ENCODE measurements around the gene FAT1.

The FAT1 gene

GRCh38 chr4:186658657-186659056, 65.0 kb downstream of the FAT1 start:
- no peak for DNase-seq (ENCODE audit: low read depth)

- DNase-seq (ENCODE audit: low read depth): no peak
Measured at GRCh38 chr4:186657764-186658163, 65.9 kb downstream of the FAT1 start.

GRCh38 chr4:186653969-186654368, 69.7 kb downstream of the FAT1 start:
- no peak for DNase-seq (ENCODE audit: low read depth)

GRCh38 chr4:186651624-186652023, 72.0 kb downstream of the FAT1 start:
- DNase-seq (ENCODE audit: low read depth): no peak

GRCh38 chr4:186651181-186651603, 72.5 kb downstream of the FAT1 start:
- no peak for DNase-seq (ENCODE audit: low read depth)

GRCh38 chr4:186650401-186651180, 73.1 kb downstream of the FAT1 start:
- no peak for DNase-seq (ENCODE audit: low read depth)

- DNase-seq (ENCODE audit: low read depth): no peak
Measured at GRCh38 chr4:186647821-186648220, 75.8 kb downstream of the FAT1 start.

GRCh38 chr4:186644737-186645261, 78.9 kb downstream of the FAT1 start:
- no peak for DNase-seq (ENCODE audit: low read depth)

- DNase-seq (ENCODE audit: low read depth): no peak
Measured at GRCh38 chr4:186644311-186644638, 79.4 kb downstream of the FAT1 start.

- no peak for DNase-seq (ENCODE audit: low read depth)
Measured at GRCh38 chr4:186643501-186644310, 80.0 kb downstream of the FAT1 start.

- no peak for DNase-seq (ENCODE audit: low read depth)
Measured at GRCh38 chr4:186642998-186643397, 80.7 kb downstream of the FAT1 start.

- no peak for DNase-seq (ENCODE audit: low read depth)
Measured at GRCh38 chr4:186642530-186642929, 81.1 kb downstream of the FAT1 start.

- DNase-seq (ENCODE audit: low read depth): no peak
Measured at GRCh38 chr4:186634591-186635128, 89.0 kb downstream of the FAT1 start.

GRCh38 chr4:186633844-186634243, 89.8 kb downstream of the FAT1 start:
- no peak for DNase-seq (ENCODE audit: low read depth)

GRCh38 chr4:186630128-186630527, 93.5 kb downstream of the FAT1 start:
- no peak for DNase-seq (ENCODE audit: low read depth)

- DNase-seq (ENCODE audit: low read depth): no peak
Measured at GRCh38 chr4:186628058-186628711, 95.5 kb downstream of the FAT1 start.

- no peak for DNase-seq (ENCODE audit: low read depth)
Measured at GRCh38 chr4:186627226-186627865, 96.3 kb downstream of the FAT1 start.

- no peak for DNase-seq (ENCODE audit: low read depth)
Measured at GRCh38 chr4:186624951-186625350, 98.7 kb downstream of the FAT1 start.

GRCh38 chr4:186623546-186623945, 100.1 kb downstream of the FAT1 start:
- DNase-seq (ENCODE audit: low read depth): no peak

GRCh38 chr4:186622788-186623464, 100.7 kb downstream of the FAT1 start:
- no peak for DNase-seq (ENCODE audit: low read depth)

GRCh38 chr4:186621959-186622553, 101.6 kb downstream of the FAT1 start:
- no peak for DNase-seq (ENCODE audit: low read depth)

All from stimulated activated CD8-positive, alpha-beta memory T cell treated with anti-CD3 and anti-CD28 coated beads, Interleukin-15, amount 100 ng/mL, for 24 hours (primary cell).